LNCaP clone FGC (cell line): ENCODE results near the gene BSG.

Source experiments
- DNase-seq: peaks from one replicate; pipeline ENCODE4 v3.0.0-alpha.2; 2011; ENCODE audit warnings: low read depth
- H3K4me3 ChIP-seq: 2 replicates; pipeline ENCODE4 v1.5.1; 2011; ENCODE audit warnings: mild to moderate bottlenecking, low read depth, low read length, control low read depth
- CTCF ChIP-seq: IDR thresholded peaks from 2 replicates; pipeline ENCODE4 v1.5.1; 2012; ENCODE audit warnings: mild to moderate bottlenecking; ENCODE audit not compliant: control insufficient read depth, insufficient read depth; ENCODE audit errors: extremely low read depth

The BSG gene

GRCh38 chr19:577439-578392, 5.3 kb downstream of the BSG start:
- DNase-seq: no peak
- TF ChIP-seq CTCF: no peak

GRCh38 chr19:579111-579841, 6.9 kb downstream of the BSG start:
- no peak for DNase-seq
- no peak overlapping the region for H3K4me3 ChIP-seq
- TF ChIP-seq CTCF: no peak

More at GRCh38 chr19:577439-578392, 5.3 kb downstream of the BSG start:
- H3K4me3 ChIP-seq: no peak overlapping the region

- TF ChIP-seq CTCF: no peak
- no peak for DNase-seq
These were observed 7.4 kb downstream of the BSG start for GRCh38 chr19:579842-580155.

GRCh38 chr19:580274-580835, 8.0 kb downstream of the BSG start:
- no peak for DNase-seq
- TF ChIP-seq CTCF: no peak
- no peak overlapping the region for H3K4me3 ChIP-seq

More at GRCh38 chr19:579842-580155, 7.4 kb downstream of the BSG start:
- no peak overlapping the region for H3K4me3 ChIP-seq

GRCh38 chr19:581399-582111, 9.2 kb downstream of the BSG start:
- no peak for TF ChIP-seq CTCF
- DNase-seq: no peak
- no peak overlapping the region for H3K4me3 ChIP-seq

GRCh38 chr19:582497-583197, 10.3 kb downstream of the BSG start:
- no peak for DNase-seq

More at GRCh38 chr19:582497-583197, 10.3 kb downstream of the BSG start:
- TF ChIP-seq CTCF: no peak
- H3K4me3 ChIP-seq: no peak overlapping the region
